ENCODE measurements around the gene ONECUT3.

ONECUT3 gene

DNA sequence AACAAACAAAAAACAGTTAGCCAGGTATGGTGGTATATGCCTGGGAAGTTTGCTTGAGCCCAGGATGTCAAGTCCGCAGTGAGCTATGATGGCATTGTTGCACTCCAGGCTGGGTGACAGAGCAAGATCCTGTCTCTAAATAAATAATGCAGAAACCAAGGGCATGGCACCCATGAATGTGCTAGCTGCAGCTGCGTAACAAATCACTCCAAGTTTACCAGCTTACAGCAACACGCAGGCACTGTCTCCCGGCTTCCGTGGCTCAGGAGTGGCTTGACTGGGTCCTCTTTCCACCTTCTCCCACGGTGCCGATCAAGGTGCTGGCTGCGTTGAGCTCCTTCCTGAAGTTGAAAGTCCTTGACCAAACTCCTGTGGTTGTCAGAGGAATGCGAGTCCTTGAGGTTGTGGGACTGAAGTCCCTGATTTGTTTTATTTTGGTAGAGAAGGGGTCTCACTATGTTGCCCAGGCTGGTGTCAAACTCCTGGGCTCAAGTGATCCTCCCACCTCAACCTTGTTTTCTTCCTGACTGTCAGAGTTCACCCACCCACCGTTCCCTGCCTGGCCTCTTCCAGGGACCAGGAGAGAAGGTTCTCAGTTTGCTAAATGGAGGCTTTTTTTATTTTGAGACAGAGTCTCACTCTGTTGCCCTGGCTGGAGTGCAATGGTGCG is 13.2 kb upstream of the ONECUT3 start:
- DNase-seq (ENCODE audit: low read depth in 2 of 2) = no peak

DNA sequence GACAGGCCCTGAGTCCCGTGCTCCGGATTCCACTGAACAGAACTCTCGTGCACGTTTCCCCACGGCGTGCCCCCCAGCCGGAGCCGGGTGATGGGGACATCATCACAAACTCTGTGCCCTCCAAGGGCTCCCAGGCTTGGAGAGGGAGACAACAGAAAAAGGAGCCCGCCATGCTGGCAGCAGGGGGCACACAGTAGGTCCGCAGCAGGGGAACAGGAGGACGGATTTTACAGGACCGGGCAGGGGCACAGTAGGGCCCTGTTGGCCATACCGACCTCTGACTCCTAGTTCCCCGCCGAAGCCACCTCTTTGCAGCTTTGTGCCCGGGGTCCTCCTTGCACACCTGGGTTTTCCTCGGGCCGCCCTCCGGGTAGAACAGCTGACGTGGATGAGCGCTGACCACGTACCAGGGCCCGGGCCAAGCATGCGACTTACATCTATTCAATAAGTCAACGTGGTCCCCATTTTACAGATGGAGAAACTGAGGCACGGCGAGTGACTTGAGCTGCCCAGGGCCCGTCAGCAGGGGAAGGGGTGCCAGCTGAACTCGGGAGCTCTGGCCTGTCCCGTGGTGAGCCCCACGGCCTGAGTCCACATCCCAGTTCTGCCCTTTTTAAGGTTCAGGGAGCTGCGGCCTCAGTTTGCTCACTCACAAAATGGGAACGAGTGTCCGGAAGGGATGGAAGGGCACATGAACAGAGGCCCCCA is 10.2 kb upstream of the ONECUT3 start:
- DNase-seq (ENCODE audit: low read depth in 2 of 2) = no peak

DNA sequence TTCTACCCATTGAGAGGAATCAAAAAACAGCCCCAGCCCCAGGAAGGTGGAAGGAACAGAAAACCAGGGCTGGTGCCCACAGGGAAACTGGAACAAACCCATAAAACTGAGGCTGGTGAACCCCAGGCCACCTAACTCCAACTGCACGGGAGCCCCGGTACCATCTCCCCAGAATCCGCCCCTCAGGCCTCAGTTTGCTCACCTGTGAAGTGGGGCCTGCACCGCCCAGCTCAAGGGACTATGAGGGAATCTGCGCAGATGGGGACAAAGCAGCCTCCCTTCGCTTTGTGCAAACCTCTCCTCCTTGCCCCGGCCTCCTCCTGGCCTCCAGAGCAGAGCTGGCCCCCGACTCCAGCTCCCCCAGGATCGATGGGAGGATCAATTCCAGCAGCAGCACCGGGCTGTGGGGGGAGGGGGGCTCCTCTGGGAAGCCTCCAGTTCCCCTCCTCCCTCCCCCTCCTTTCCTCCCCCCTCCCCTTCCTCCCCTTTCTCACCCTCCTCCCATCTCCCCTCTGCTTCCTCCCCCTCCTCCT is 9.1 kb upstream of the ONECUT3 start:
- DNase-seq (ENCODE audit: low read depth in 2 of 2) = no peak

DNA sequence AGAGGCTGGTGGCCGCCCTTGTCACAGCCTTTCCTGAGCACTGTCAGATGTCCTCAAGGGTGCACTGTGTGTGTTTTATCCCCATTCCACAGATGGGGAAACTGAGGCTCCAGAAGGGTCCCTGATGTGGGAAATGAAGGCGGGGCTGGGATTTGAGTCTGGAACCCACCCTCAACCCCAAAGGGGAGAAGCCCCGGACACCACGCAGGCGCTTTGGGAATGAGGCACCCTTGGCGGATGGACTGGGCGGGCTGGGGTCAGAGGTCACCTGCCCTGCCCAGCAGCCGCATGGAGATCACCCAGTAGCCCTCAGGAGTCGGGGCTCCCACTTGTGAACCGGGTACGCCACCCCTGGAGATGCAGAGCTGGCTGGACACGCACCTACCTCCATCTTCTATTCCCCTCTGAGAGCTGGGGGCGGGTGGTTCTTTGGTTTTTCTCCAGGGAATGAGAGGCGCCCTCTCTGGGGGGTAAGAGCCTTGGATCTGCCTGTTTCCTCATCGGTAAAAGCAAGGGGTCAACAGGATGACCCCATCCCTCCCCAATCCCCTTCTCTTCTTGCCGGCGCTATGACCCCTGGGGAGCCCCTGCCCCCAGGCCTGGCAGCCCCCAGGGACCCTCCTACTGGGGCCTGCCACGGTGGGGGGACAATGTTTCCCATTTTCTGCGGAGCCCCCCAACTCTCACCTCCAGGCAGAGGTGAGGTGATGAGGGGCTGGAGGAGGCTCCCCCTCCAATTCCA is 8.3 kb upstream of the ONECUT3 start:
- DNase-seq (ENCODE audit: low read depth in 2 of 2) = no peak

DNA sequence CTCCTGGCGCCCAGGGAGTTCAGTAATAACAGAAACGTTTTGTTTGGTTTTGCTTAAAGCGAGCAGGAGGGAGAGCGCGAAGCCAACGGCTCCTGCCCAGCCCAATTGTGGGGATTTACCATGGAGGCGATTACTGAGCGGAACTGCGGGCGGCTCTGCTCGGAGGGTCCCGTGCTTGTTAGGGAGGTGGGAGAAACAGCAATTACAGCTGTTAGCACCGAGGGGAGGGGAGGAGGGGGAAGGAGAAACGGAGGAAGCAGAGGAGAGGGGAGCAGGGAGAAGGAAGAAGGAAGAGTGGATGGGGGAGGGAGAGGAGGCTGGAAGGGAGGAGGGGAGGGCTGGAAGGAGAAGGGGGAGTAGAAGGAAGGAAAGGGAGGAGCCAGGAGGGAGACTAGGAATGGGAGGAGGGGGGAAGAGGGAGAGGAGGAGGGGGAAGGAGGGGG is 7.7 kb upstream of the ONECUT3 start:
- DNase-seq (ENCODE audit: low read depth in 2 of 2) = no peak

DNA sequence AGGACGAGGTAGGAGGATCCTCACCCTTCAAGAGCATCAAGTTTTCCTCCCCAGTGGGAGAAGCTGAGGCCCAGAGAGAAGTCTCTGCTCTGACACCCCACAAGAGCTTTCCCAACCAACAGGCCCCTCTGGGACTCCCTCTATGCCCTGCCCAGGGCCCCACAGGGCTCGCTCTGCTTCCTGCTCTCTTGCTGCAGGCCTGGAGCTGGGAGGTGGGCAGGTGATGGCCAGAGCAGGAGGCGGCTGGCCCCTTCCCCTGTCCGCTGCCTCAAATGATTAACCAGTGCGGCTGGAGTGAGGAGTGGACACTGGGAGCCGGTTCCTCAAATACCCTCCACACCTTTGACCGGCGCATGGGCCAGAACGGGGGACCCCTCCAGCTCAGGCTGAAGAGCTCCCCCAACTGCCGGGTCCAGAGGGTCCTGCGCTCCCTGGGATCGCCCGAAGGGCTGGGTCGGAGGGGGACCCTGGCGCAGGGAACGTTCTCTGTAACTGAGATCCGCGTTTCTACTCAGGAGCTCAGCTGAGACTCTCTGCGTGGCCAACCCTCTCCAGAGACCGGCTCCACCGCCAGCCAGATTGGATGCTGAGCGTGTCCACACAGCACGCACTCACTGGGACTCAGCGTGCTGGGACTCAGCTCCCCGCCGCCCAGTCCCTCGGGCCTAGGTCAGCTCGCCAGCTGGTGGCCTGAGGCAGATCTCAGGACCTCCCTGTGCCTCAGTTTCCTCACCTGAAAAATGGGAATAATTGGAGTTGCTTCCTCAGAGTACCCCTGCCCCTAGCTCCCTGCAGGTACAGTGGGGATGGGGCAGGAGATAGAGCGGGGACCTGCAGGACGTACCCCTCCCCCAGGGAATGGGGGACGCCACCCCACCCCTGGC is 6.7 kb upstream of the ONECUT3 start:
- DNase-seq (ENCODE audit: low read depth in 2 of 2) = no peak

DNA sequence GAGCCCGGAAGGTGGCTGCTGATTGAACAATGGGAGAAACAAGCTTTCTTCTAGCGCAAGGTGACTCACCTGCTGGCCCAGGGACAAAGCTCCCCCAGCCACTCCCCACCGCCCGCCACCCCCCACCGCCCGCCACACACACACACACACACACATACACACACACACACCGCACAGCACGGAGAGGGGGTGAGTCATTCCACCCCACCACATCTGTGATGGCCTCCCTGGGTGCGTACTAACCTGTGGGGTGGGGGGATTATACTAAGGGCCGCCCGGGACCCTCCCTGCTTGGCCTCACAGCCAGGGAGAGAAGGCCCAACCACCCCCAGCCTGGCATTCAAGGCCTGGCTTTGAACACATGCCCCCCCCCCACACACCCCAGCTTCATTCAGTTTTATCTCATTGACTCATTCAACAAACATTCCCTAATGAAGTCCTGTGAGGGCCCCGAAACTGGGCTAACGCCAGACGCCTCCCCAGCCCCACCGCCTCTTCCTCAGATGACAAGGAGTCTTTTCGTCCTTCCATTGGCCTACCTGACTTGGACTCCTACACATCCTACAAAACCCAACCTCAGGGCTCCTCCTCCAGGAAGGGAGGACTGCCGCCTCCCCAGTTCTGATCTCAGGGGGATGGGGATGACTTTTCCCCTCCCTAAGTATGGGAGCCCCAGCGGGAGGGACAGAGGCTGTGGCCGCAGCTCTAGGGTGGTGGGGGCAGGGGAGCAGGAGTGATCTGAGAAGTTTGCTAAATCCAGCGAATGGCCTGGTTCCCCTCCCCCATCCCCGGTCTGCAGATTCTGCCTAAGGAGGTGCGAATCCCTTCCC is 5.8 kb upstream of the ONECUT3 start:
- no peak for DNase-seq (ENCODE audit: low read depth in 2 of 2)

DNA sequence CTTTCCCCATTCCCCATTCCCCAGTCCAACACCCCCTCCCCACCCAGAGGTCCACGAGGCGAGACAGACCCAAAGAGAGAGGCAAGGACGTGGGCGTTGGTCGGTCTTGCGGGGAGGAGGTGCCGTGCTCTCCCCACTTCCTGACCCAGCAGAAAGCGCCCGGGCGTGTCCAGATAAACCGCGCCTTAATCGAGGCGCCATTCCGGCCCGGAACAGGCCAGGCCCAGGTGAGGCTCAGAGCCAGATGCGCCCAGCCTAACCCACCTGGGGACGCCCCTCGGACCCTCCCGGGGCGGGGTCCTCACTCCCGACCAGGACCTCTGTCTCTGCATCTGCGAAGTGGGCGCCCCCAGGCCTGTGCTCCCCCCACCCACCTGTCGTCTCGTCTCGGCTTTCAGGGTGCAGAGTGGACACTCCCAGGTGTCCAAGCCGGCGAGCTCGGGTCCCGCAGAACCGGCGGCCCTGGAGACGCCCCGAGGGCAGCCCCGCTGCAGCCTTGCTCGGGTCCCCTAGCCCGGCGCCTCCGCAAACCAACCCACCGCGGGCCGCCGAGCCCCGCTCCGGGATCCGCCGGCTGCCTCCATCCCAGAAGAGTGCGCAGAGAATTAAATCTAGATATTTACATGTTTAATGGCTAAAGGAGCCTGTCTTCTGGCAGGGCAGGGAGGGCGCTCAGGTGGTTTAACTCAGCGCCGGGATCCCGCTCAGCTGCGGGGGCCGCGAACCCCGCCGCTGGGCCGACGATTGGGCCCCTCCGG is 5.0 kb upstream of the ONECUT3 start:
- DNase-seq (ENCODE audit: low read depth in 2 of 2) = no peak

DNA sequence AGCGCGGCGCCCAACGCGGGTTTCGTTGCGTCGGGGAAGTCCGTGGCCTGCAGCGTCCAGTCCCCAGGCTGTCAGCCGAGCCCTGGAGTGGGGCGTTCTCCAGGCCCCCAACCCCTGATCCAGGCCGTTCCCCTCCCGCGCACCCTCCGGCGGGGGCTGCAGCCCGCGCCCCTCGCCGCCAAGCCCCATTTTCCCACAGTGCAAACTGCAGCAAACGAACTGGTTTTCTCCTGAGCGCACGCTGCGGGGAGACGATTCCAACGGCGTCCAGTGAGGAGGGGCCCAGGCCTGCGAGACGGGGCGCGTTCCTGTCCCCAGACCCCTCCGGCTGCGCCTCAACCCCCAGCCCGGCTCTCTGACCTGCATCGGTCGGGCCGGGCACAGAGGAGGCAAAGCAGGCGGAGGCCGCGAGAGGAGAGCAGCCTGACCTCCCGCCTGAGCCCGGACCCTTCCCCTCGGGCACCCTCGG is 4.4 kb upstream of the ONECUT3 start:
- DNase-seq (ENCODE audit: low read depth in 2 of 2) = no peak

DNA sequence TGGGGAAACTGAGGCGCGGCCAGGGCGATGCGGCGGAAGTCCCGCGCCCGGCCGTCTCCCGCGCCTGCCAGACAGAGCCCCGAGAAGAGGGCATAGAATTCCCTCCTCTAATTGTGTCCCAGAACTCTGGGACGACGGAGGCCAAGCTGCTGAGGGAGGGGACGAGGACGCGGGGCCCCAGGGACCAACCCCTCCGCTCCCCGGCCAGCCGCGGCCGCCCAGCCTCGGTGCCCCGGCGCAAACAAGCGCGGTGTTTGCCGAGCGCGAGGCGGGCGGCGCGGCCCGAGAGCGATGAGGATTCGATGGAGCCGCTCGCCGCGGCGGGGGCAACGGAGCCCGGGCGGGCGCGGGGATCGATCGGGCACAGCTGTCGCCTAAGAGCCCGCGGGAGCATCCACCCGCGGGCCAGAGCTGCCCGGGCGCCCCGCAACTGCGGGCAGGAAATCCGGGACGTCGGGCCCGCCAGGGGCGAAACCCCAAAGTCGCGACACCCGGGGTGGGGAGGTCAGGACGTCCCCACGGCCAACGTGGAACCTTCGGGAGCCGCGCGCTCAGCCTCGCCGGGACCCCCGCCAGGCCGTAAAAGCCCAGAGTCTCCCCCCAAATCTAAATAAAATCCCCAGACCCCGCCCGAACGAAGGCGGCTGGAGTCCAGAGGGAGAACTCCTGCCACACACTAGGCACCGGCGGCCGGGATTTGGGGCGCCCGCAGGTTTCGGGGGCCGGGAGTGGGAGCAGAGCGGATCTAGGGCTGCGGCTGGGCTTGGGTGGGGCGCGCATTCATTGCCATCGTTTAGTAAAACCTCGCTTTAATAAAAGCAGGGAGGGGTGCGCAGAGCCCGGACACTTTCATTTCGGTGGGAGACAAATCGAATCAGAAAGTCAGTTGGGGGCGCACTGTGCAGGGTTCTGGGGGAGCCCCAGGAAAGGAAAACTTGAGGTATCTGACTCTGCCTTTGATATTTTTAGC is 3.6 kb upstream of the ONECUT3 start:
- DNase-seq (ENCODE audit: low read depth in 2 of 2) = no peak

DNA sequence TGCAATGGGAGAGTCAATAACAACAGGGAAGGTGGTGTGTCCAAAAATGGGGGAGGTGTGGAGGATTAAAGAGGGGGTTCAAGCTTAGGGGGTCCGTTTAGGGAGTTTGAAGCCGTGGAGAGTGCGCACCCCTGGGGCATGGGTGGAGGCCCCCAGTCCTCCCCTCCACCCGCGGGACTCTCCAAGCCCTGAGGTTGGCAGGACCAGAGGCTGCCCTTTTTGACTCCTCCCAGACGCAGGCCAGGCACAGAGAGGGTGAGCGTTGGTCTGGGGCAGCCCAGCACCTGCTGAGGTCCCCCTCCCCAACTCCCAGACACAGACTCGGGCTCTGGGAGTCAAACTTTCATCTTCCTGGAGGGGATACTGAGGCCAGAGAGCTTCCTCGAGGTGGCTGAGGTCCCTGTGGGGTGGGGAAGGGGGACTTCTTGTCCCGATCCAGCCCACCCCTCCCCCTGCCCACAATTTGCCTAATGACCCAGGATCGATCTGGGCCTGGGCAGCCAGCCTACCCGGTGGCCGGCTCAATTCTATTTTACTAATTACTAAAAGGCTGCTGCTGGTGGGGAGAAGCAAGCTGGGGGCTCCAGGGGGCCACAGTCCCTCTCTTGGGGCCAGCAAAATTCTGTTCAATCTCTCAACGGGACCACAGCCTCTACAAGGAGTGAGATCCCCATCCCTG is 2.8 kb upstream of the ONECUT3 start:
- DNase-seq (ENCODE audit: low read depth in 2 of 2) = no peak

DNA sequence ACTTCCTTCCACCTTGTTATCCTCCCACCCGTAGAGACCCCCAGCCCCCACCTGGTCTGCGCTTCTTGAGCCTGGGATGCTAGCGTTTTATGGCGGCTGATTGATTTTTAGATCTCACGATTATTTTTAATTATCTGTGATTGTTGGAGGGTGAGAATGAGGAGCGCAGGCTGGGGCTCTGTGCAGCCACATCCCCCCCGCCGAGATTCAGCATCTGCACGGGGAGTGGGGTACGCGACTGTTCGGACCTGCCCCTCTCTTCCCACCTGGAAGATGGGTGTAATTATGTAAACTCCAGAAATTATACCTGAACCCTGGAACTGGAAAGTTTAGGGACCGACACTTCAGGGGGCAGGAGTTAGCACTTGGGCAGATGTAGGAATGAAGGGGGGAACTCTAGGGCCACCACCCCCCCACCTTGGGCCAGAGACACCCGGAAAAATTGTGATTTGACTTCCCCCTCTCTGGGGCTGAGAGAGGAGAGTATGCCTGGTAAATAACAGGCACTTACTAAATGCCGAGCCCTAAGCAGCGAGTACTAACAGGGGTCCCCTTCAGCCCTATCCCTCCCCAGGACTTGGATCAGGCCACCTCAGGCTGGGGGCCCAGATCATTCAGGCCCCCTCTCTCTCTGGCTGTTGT is 1.8 kb upstream of the ONECUT3 start:
- DNase-seq (ENCODE audit: low read depth in 2 of 2) = no peak

DNA sequence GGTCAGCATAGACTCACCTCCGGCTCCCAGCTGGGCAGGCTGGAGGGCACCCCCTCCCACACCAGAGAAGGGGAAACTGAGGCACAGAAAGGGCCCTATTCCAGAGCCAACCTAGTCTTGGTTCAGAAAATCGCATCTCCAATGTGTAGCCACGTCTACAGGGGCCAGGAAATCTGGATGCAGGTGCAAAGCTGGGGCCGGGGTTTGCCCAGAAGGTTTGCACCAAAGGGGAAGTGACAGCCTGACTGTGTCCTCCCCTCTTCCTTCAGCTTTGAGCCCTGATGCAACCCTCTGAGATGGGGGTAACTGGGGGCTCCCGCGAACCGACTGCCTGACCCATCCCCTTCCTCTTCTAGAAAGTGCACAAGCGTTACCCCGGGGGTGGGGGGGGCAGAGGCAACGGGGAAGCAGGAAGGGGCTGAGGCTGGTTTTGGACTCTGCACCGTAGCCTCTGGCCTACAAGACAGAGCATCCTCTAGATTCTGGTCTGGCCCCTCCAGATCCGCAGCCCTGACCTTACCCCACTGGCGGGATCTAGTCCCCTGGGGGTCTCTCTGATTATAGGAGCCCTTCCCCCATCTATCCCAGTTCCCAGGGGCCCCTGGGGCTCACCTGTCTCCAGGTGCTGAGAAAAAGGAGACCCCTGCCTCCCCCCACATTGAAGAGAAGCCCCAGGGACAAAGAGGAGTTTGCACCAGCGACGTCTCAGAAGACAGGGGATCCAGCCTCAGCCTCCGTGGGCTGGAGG is 1.1 kb upstream of the ONECUT3 start:
- DNase-seq (ENCODE audit: low read depth in 2 of 2) = no peak

DNA sequence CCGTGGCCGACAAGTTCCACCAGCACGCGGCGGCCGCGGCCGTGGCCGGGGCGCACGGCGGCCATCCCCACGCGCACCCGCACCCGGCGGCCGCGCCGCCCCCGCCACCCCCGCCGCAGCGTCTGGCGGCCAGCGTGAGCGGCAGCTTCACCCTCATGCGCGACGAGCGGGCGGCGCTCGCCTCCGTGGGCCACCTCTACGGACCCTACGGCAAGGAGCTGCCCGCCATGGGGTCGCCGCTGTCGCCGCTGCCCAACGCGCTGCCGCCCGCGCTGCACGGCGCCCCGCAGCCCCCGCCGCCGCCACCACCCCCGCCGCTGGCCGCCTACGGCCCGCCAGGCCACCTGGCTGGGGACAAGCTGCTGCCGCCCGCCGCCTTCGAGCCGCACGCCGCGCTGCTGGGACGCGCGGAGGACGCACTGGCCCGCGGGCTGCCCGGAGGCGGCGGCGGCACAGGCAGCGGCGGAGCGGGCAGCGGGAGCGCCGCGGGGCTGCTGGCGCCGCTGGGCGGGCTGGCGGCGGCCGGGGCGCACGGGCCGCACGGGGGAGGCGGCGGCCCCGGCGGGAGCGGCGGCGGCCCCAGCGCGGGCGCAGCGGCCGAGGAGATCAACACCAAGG is 821 bp downstream of the ONECUT3 start:
- DNase-seq (ENCODE audit: low read depth in 2 of 2) = no peak

DNA sequence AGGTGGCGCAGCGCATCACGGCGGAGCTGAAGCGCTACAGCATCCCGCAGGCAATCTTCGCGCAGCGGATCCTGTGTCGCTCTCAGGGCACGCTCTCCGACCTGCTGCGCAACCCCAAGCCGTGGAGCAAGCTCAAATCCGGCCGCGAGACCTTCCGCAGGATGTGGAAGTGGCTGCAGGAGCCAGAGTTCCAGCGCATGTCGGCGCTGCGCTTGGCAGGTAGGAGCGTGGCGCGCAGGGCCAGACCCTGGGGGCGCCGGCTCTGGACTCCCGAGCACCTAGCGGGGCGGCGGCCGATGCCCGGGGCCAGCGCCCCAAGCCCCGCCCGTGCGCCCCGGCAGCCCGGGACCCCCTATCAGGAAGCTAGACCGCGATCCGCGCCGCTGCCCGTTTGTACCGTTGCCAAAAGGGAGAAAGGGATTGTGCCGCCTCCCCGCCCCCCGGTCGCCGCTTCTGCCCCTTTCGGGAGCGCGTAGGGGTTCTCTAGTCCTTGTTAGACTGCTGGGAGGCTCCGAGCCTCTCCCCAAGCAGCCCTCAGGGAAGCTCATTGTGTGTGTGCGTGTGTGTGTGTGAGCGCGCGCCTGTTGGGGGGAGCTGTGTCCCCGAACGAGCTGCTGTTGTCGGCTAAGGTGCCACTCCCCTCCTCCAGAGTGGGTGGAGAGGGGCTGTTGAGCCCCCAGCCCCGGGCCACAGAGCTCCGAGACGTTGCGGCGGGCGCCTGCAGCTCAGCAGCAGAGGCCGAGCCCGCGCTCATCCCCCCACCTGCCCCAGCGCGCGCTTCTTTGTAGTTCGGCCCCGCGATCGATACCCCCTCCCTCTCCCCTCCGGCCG is 1.5 kb downstream of the ONECUT3 start:
- no peak for DNase-seq (ENCODE audit: low read depth in 2 of 2)
